Type B pancreatic cell (in vitro differentiated cells): Measurements from ENCODE around the gene MEGF8. TPM values are rescaled to one million over a fixed set of nuclear protein-coding genes. Genes with fewer than 3 reads are reported as not detected.

Experiments used
- DNase-seq: peaks from one replicate; pipeline ENCODE4 v3.0.0; 2021; ENCODE audit warnings: mixed read lengths; ENCODE audit not compliant: unreplicated experiment; ENCODE audit errors: extremely low spot score
- H3K27ac Mint-ChIP-seq: 2 replicates; pipeline ENCODE4 v1.8.0; 2021; ENCODE audit warnings: mild to moderate bottlenecking, mixed read lengths
- H3K27me3 Mint-ChIP-seq: 2 replicates; pipeline ENCODE4 v1.8.0; 2021; ENCODE audit warnings: mixed read lengths
- H3K36me3 Mint-ChIP-seq: 2 replicates; pipeline ENCODE4 v1.8.0; 2021; ENCODE audit warnings: mixed read lengths
- H3K4me1 Mint-ChIP-seq: one replicate; pipeline ENCODE4 v1.8.0; 2021; ENCODE audit warnings: mixed read lengths; ENCODE audit not compliant: unreplicated experiment
- H3K4me3 Mint-ChIP-seq: 2 replicates; pipeline ENCODE4 v1.8.0; 2021; ENCODE audit warnings: mild to moderate bottlenecking, mixed read lengths
- H3K9me3 Mint-ChIP-seq: 2 replicates; pipeline ENCODE4 v1.8.0; 2021; ENCODE audit warnings: mixed read lengths
- microRNA-seq: library from miRNA; unstranded; fragments of <30 nt; microRNA quantifications from one replicate; pipeline ENCODE4, GENCODE V29; 2020
- total RNA-seq: library from RNA; stranded (reverse); gene quantifications from 2 replicates; pipeline ENCODE4 v1.2.1, GENCODE V29; 2021; ENCODE audit warnings: low replicate concordance
- TF ChIP-seq, protein P1 (sequence below): fragments of 200-600 bp; sonication (generic); conservative IDR thresholded peaks from 2 replicates; pipeline ENCODE4 v1.5.0; 2021; ENCODE audit warnings: antibody characterized with exemption, mild to moderate bottlenecking

MEGF8 gene
- total RNA-seq, 1 donor from 2014 or later, result 49.5 TPM

DNA sequence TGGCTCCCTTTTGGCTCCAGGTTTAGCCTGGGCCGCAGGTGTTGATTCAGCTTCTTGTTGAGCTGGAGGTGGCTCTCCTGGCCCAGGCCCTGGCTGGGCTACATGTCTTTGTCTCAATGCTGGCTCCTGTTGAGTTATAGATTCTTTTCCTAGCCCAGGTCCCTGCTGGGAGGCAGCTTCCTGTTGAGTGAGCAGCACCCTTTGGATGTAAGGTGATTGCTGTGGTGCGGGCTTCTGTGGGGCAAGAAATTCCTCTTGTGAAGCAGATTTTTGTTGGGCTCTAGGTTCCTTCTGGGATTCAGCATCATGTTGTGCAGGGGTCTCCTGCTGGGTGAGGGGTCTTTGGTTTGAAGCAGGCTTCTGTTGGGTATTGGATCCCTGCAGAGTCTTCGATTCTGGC, 101.2 kb downstream of the MEGF8 start:
- DNase-seq, result no peak
- no peak overlapping the region for H3K27ac Mint-ChIP-seq
- H3K4me3 Mint-ChIP-seq, result no peak overlapping the region
- H3K4me1 Mint-ChIP-seq, result peaks cover 14% of the 10 kb centered on the region
- H3K36me3 Mint-ChIP-seq, result no peaks in the 10 kb centered on the region
- TF ChIP-seq, protein P1, sequence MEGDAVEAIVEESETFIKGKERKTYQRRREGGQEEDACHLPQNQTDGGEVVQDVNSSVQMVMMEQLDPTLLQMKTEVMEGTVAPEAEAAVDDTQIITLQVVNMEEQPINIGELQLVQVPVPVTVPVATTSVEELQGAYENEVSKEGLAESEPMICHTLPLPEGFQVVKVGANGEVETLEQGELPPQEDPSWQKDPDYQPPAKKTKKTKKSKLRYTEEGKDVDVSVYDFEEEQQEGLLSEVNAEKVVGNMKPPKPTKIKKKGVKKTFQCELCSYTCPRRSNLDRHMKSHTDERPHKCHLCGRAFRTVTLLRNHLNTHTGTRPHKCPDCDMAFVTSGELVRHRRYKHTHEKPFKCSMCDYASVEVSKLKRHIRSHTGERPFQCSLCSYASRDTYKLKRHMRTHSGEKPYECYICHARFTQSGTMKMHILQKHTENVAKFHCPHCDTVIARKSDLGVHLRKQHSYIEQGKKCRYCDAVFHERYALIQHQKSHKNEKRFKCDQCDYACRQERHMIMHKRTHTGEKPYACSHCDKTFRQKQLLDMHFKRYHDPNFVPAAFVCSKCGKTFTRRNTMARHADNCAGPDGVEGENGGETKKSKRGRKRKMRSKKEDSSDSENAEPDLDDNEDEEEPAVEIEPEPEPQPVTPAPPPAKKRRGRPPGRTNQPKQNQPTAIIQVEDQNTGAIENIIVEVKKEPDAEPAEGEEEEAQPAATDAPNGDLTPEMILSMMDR, result no peak
- H3K9me3 Mint-ChIP-seq, result no peaks in the 10 kb centered on the region
- H3K27me3 Mint-ChIP-seq, result peaks cover 7% of the 10 kb centered on the region

DNA sequence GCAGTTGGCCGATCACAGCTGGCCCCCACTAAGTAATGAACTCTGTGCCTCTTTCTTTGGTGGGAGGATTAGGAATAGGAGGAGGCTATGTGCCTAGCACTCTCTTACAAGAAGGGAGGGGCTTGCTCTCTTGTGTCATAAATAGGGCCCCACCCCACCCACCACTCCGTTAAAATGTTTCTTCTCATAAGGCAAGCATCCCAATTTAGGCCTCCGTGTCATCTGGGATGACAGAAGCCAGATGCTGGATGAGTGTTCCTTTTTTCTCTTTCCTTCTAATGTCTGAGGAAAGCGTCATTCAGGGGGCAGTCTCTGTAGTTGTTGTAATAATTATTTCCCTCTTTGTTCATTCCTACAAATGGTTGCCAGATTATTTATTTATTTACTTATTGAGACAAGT, 101.9 kb downstream of the MEGF8 start, which contains the start of gene LIPE:
TSS of gene LIPE (minus strand) at position 76 of the 400 bp plus-strand sequence. CDS start 239 bp downstream, outside the sequence.
- no peak for DNase-seq
- H3K9me3 Mint-ChIP-seq, result no peaks in the 10 kb centered on the region
- TF ChIP-seq, protein P1, result no peak
- peaks cover 7% of the 10 kb centered on the region for H3K27me3 Mint-ChIP-seq
- no peak within 1 kb of the TSS for H3K4me3 Mint-ChIP-seq
- H3K27ac Mint-ChIP-seq, result no peak within 1 kb of the TSS
- H3K36me3 Mint-ChIP-seq, result no peaks in the 10 kb centered on the region
- peaks cover 8% of the 10 kb centered on the region for H3K4me1 Mint-ChIP-seq

Small RNAs within 50 kb of the gene (microRNA-seq; reads per million reads assigned to microRNA genes)
- gene MIR8077, result not detected

Other genes starting within 250 kb of the MEGF8 start
- gene ZNF574, start 249.5 kb upstream of the MEGF8 start, total RNA-seq, result 20.1 and 20.5 TPM in 2 replicates
- 0.57 and 1.7 TPM in 2 replicates for gene POU2F2, start 193.2 kb upstream of the MEGF8 start, total RNA-seq
- 23.7 and 29.3 TPM in 2 replicates for gene DEDD2, start 108.0 kb upstream of the MEGF8 start, total RNA-seq
- gene ZNF526, start 105.3 kb upstream of the MEGF8 start, total RNA-seq, result 18.2 and 19.3 TPM in 2 replicates
- 43.5 and 49.1 TPM in 2 replicates for gene GSK3A, start 83.0 kb upstream of the MEGF8 start, total RNA-seq
- 54.9 and 78.9 TPM in 2 replicates for gene ERF, start 70.5 kb upstream of the MEGF8 start, total RNA-seq
- 44.8 and 70.3 TPM in 2 replicates for gene CIC, start 56.4 kb upstream of the MEGF8 start, total RNA-seq
- 2.2 and 2.4 TPM in 2 replicates for gene PRR19, start 23.5 kb upstream of the MEGF8 start, total RNA-seq
- 50.3 and 97.4 TPM in 2 replicates for gene PAFAH1B3, start 23.0 kb upstream of the MEGF8 start, total RNA-seq
- 0.88 and 3.6 TPM in 2 replicates for gene TMEM145, start 12.3 kb upstream of the MEGF8 start, total RNA-seq
- 3.3 and 5.6 TPM in 2 replicates for gene CNFN, start 64.7 kb downstream of the MEGF8 start, total RNA-seq
- 6.9 and 17.9 TPM in 2 replicates for gene LIPE, start 101.8 kb downstream of the MEGF8 start, total RNA-seq
- 1.0 and 3.2 TPM in 2 replicates for gene CXCL17, start 117.3 kb downstream of the MEGF8 start, total RNA-seq
- gene CEACAM1, start 202.8 kb downstream of the MEGF8 start, total RNA-seq, result 19.1 and 28.8 TPM in 2 replicates